ENCODE measurements around the gene AHCTF1.

The AHCTF1 gene

GRCh38 chr1:246809473-246809872 is 122.3 kb downstream of the AHCTF1 start:
- no peak overlapping the region for H4K8ac ChIP-seq (ENCODE audit: low read depth, low read length)
- H2BK120ac ChIP-seq (ENCODE audit: insufficient read depth, low read length, poor library complexity) = no peak overlapping the region
- H3K18ac ChIP-seq (ENCODE audit: low read length) = no peak overlapping the region
- no CpG with 5 or more reads among the region's 6 CpGs for WGBS (ENCODE audit: extremely low coverage, insufficient coverage, insufficient read length)
- H3K9ac ChIP-seq (ENCODE audit: low read length) = no peak overlapping the region
- H2AK5ac ChIP-seq (ENCODE audit: low read length) = no peak overlapping the region
- no peak overlapping the region for H3K4me3 ChIP-seq (ENCODE audit: low read depth, low read length)
- no peak overlapping the region for H3K27ac ChIP-seq (ENCODE audit: low read depth, low read length)
- H3K79me1 ChIP-seq (ENCODE audit: low read length) = no peaks in the 10 kb centered on the region
- no peak for DNase-seq
- peaks cover 5% of the 10 kb centered on the region for H3K9me3 ChIP-seq (ENCODE audit: insufficient read depth, low read depth, low read length)
- H3K4me2 ChIP-seq (ENCODE audit: low read length) = no peak overlapping the region
- no peak overlapping the region for H3K14ac ChIP-seq (ENCODE audit: low read length)
- no peaks in the 10 kb centered on the region for H3K27me3 ChIP-seq (ENCODE audit: insufficient read depth, low read length)
- no peak overlapping the region for H3K23ac ChIP-seq (ENCODE audit: low read length)
- no peak overlapping the region for H2AFZ ChIP-seq (ENCODE audit: insufficient read depth, low read length, poor library complexity)
- no peak overlapping the region for H4K12ac ChIP-seq (ENCODE audit: low read depth, low read length)
- no peak overlapping the region for H2BK12ac ChIP-seq (ENCODE audit: low read length)
- H3K79me2 ChIP-seq (ENCODE audit: control insufficient read depth, insufficient read depth, low read length, poor library complexity) = no peaks in the 10 kb centered on the region
- H4K91ac ChIP-seq (ENCODE audit: low read depth, low read length) = no peak overlapping the region
- H3K4ac ChIP-seq (ENCODE audit: low read depth, low read length) = no peak overlapping the region
- H3K4me1 ChIP-seq (ENCODE audit: control insufficient read depth in 1 of 2, insufficient read depth in 2 of 2, low read length in 2 of 2) = no peaks in the 10 kb centered on the region
- no peak overlapping the region for H2BK5ac ChIP-seq (ENCODE audit: low read depth, low read length, poor library complexity)
- H3K36me3 ChIP-seq (ENCODE audit: control insufficient read depth in 1 of 2, insufficient read depth in 2 of 2, low read length in 2 of 2) = no peaks in the 10 kb centered on the region

- Histone ChIP-seq H3K79me1 (ENCODE audit: low read length) (no peaks in the 10 kb centered on the region), H3K4me2 (ENCODE audit: low read length) (no peak overlapping the region), H4K8ac (ENCODE audit: low read depth, low read length) (no peak overlapping the region), H3K27me3 (ENCODE audit: insufficient read depth, low read length) (no peaks in the 10 kb centered on the region), H2BK120ac (ENCODE audit: insufficient read depth, low read length, poor library complexity) (no peak overlapping the region), H3K14ac (ENCODE audit: low read length) (no peak overlapping the region), H3K9ac (ENCODE audit: low read length) (no peak overlapping the region), H3K9me3 (ENCODE audit: insufficient read depth, low read depth, low read length) (peaks cover 3% of the 10 kb centered on the region), H3K4me3 (ENCODE audit: low read depth, low read length) (no peak overlapping the region), H3K36me3 (ENCODE audit: control insufficient read depth in 1 of 2, insufficient read depth in 2 of 2, low read length in 2 of 2) (no peaks in the 10 kb centered on the region), H2BK12ac (ENCODE audit: low read length) (no peak overlapping the region), H3K18ac (ENCODE audit: low read length) (no peak overlapping the region), H4K12ac (ENCODE audit: low read depth, low read length) (no peak overlapping the region), H2AK5ac (ENCODE audit: low read length) (no peak overlapping the region), H3K27ac (ENCODE audit: low read depth, low read length) (no peak overlapping the region), H3K4me1 (ENCODE audit: control insufficient read depth in 1 of 2, insufficient read depth in 2 of 2, low read length in 2 of 2) (no peaks in the 10 kb centered on the region), H3K23ac (ENCODE audit: low read length) (no peak overlapping the region), H2AFZ (ENCODE audit: insufficient read depth, low read length, poor library complexity) (no peak overlapping the region), H4K91ac (ENCODE audit: low read depth, low read length) (no peak overlapping the region), H2BK5ac (ENCODE audit: low read depth, low read length, poor library complexity) (no peak overlapping the region), H3K4ac (ENCODE audit: low read depth, low read length) (no peak overlapping the region), H3K79me2 (ENCODE audit: control insufficient read depth, insufficient read depth, low read length, poor library complexity) (no peaks in the 10 kb centered on the region)
- WGBS (ENCODE audit: extremely low coverage, insufficient coverage, insufficient read length) = no CpG with 5 or more reads among the region's 10 CpGs
- no peak for DNase-seq
These were observed 126.5 kb downstream of the AHCTF1 start for GRCh38 chr1:246805135-246805716.

DNA sequence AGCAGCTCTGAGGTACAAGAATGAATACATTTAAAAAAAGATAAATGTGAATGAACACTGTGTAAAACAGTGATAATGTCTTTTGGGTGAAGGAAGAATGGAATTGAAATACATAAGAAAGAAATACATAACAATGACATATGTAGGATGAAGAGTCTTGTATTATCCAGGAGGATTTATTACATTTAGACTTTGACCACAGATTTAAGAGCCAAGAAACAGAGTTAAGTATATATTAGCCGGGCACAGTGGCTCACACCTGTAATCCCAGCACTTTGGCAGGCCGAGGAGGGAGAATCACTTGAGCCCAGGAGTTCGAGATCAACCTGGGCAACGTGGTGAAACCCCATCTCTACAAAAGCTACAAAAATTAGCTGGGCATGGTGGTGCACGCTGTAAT is 127.9 kb downstream of the AHCTF1 start:
- Histone ChIP-seq H3K9me3 (ENCODE audit: insufficient read depth, low read depth, low read length) (no peaks in the 10 kb centered on the region), H4K91ac (ENCODE audit: low read depth, low read length) (no peak overlapping the region), H3K27ac (ENCODE audit: low read depth, low read length) (no peak overlapping the region), H2BK12ac (ENCODE audit: low read length) (no peak overlapping the region), H3K14ac (ENCODE audit: low read length) (no peak overlapping the region), H4K12ac (ENCODE audit: low read depth, low read length) (no peak overlapping the region), H3K4me2 (ENCODE audit: low read length) (no peak overlapping the region), H3K9ac (ENCODE audit: low read length) (no peak overlapping the region), H3K36me3 (ENCODE audit: control insufficient read depth in 1 of 2, insufficient read depth in 2 of 2, low read length in 2 of 2) (no peaks in the 10 kb centered on the region), H3K18ac (ENCODE audit: low read length) (no peak overlapping the region), H3K79me2 (ENCODE audit: control insufficient read depth, insufficient read depth, low read length, poor library complexity) (no peaks in the 10 kb centered on the region), H2BK120ac (ENCODE audit: insufficient read depth, low read length, poor library complexity) (no peak overlapping the region), H3K4me1 (ENCODE audit: control insufficient read depth in 1 of 2, insufficient read depth in 2 of 2, low read length in 2 of 2) (no peaks in the 10 kb centered on the region), H3K27me3 (ENCODE audit: insufficient read depth, low read length) (no peaks in the 10 kb centered on the region), H2AFZ (ENCODE audit: insufficient read depth, low read length, poor library complexity) (no peak overlapping the region), H3K79me1 (ENCODE audit: low read length) (no peaks in the 10 kb centered on the region), H3K23ac (ENCODE audit: low read length) (no peak overlapping the region), H2AK5ac (ENCODE audit: low read length) (no peak overlapping the region), H3K4ac (ENCODE audit: low read depth, low read length) (no peak overlapping the region), H2BK5ac (ENCODE audit: low read depth, low read length, poor library complexity) (no peak overlapping the region), H3K4me3 (ENCODE audit: low read depth, low read length) (no peak overlapping the region), H4K8ac (ENCODE audit: low read depth, low read length) (no peak overlapping the region)
- no peak for DNase-seq
- WGBS (ENCODE audit: extremely low coverage, insufficient coverage, insufficient read length) = no CpG with 5 or more reads among the region's 5 CpGs

DNA sequence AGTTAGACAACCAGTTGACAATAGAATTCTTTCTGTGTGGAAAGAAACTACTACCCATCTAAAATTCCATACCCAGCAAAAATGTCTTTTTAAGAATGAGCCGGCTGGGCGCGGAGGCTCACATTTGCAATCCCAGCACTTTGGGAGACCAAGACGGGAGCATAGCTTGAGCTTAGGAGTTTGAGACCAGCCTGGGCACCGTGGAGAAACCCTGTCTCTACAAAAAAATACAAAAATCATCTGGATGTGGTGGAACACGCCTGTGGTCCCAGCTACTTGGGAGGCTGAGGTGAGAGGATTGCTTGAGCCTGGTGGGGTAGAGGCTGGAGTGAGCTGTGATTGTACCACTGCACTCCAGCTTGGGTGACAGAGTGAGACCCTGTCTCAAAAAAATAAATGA is 128.4 kb downstream of the AHCTF1 start:
- Histone ChIP-seq H3K4me1 (ENCODE audit: control insufficient read depth in 1 of 2, insufficient read depth in 2 of 2, low read length in 2 of 2) (no peaks in the 10 kb centered on the region), H4K91ac (ENCODE audit: low read depth, low read length) (no peak overlapping the region), H3K27me3 (ENCODE audit: insufficient read depth, low read length) (no peaks in the 10 kb centered on the region), H2BK12ac (ENCODE audit: low read length) (no peak overlapping the region), H2BK120ac (ENCODE audit: insufficient read depth, low read length, poor library complexity) (no peak overlapping the region), H3K4ac (ENCODE audit: low read depth, low read length) (no peak overlapping the region), H3K23ac (ENCODE audit: low read length) (no peak overlapping the region), H4K12ac (ENCODE audit: low read depth, low read length) (no peak overlapping the region), H2AK5ac (ENCODE audit: low read length) (no peak overlapping the region), H3K18ac (ENCODE audit: low read length) (no peak overlapping the region), H3K9ac (ENCODE audit: low read length) (no peak overlapping the region), H4K8ac (ENCODE audit: low read depth, low read length) (no peak overlapping the region), H3K9me3 (ENCODE audit: insufficient read depth, low read depth, low read length) (no peaks in the 10 kb centered on the region), H2AFZ (ENCODE audit: insufficient read depth, low read length, poor library complexity) (no peak overlapping the region), H3K4me3 (ENCODE audit: low read depth, low read length) (no peak overlapping the region), H3K14ac (ENCODE audit: low read length) (no peak overlapping the region), H2BK5ac (ENCODE audit: low read depth, low read length, poor library complexity) (no peak overlapping the region), H3K79me1 (ENCODE audit: low read length) (no peaks in the 10 kb centered on the region), H3K79me2 (ENCODE audit: control insufficient read depth, insufficient read depth, low read length, poor library complexity) (no peaks in the 10 kb centered on the region), H3K27ac (ENCODE audit: low read depth, low read length) (no peak overlapping the region), H3K4me2 (ENCODE audit: low read length) (no peak overlapping the region), H3K36me3 (ENCODE audit: control insufficient read depth in 1 of 2, insufficient read depth in 2 of 2, low read length in 2 of 2) (no peaks in the 10 kb centered on the region)
- WGBS (ENCODE audit: extremely low coverage, insufficient coverage, insufficient read length) = no CpG with 5 or more reads among the region's 6 CpGs
- DNase-seq = no peak

Data from trophoblast cell (in vitro differentiated cells and primary cell).